Measurements from ENCODE around the gene CACNG8.
A peak's percentile ranks its signal among the peaks of the same experiment; 100 is the strongest.
"Not testable (repeated sequence)": the region's sequence is repeated elsewhere in the genome, so short reads cannot be mapped to it uniquely, and the experiment has no call there.

CACNG8 gene

GRCh38 chr19:53994811-53995210 lies 32.1 kb downstream of the CACNG8 start:
- no peak for DNase-seq

DNA sequence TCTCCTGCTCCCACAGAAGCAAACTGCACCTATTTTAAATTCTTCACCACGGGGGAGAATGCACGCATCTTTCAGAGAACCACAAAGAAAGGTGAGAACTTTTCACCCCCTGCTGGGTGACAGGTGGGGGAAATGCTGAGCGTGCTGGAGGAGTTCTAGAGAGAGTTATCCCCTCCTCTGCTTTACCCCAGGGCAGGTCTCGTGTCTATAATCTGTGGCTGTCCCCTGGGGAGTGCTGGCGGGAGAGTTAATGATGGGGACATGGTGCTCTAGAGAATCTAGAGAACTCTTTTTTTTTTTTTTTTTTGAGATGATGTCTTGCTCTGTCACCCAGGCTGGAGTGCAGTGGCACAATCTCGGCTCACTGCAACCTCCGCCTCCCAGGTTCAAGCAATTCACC lies 35.5 kb downstream of the CACNG8 start:
- DNase-seq = no peak

GRCh38 chr19:53999694-54000093 lies 37.0 kb downstream of the CACNG8 start:
- no peak for DNase-seq

DNA sequence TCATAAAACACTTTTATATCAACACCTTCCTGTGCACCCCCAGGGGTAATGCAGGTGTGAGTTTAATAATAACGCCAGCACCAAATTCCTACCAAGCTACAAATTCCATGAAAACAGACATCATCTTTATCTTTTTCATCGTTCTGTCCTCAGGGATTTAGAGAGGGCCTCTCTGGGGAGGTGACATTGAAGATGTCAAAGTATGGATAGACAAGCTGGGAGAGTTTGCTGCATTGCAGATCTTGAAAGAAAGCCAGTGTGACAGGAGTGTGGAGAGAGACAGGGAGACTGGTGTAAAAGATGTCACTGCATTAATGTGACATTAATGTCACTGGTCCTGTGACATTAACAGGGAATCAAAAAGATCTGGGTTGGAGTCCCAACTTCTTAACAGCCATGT lies 38.8 kb downstream of the CACNG8 start:
- DNase-seq = no peak

GRCh38 chr19:54002495-54003315 lies 40.0 kb downstream of the CACNG8 start:
- DNase-seq = no peak

GRCh38 chr19:54009440-54009839 lies 46.7 kb downstream of the CACNG8 start:
- DNase-seq = no peak

GRCh38 chr19:54010474-54010873 lies 47.7 kb downstream of the CACNG8 start:
- DNase-seq = no peak

DNA sequence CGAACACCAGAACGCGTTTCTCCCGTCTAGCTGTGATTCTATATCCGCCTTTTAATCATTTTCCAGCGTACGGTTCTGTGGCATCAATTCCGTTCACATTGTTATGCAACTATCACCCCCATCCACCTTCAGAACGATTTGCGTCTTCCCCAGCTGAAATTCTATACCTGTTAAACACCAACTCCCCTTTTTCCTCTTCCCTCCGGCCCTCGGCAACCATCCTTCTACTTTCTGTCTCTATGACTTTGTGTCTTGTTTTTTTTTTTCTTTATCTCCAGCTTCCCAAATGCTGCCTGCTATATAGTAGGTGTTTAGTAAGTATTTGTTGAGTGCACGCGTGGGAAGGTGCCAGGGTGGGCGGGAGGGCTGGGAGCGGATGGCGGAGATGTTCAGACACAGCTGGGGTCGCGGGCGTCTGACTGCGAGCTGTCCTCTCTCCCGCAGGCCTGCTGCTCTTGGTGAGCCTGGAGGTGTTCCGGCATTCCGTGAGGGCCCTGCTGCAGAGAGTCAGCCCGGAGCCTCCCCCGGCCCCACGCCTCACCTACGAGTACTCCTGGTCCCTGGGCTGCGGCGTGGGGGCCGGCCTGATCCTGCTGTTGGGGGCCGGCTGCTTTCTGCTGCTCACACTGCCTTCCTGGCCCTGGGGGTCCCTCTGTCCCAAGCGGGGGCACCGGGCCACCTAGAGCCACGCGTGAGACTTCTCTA lies 48.9 kb downstream of the CACNG8 start:
- no peak for DNase-seq

GRCh38 chr19:54013866-54014265 lies 51.1 kb downstream of the CACNG8 start:
- no peak for DNase-seq

DNA sequence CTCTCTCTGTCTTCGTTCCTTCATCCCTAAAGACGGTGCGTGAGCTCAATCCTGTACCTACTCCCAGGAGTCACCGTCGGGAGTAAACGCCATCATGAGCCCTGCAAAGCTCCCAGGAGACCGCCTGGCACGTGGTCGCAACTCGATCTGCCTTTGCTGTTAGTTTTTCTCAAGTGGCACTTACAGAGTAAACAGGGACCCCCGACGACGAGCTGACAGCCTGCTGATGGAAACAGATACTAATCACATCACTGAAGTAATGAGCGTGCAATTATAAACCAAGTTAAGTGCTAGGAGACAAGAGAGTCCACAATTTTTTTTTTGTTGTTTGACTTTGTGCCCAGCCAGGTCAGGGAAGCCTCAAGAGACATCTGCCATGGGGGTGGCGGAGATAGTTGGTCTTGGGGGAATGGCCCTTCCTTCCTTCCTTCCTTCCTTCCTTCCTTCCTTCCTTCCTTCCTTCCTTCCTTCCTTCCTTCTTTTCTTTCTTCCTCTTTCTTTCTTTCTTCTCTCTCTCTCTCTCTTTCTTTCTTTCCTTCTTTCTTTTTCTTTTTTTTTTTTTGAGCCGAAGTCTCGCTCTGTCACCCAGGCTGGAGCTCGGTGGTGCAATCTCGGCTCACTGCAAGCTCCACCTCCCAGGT lies 52.3 kb downstream of the CACNG8 start:
- no peak for DNase-seq

- no peak for DNase-seq
These were observed 54.5 kb downstream of the CACNG8 start for GRCh38 chr19:54017261-54017660.

DNA sequence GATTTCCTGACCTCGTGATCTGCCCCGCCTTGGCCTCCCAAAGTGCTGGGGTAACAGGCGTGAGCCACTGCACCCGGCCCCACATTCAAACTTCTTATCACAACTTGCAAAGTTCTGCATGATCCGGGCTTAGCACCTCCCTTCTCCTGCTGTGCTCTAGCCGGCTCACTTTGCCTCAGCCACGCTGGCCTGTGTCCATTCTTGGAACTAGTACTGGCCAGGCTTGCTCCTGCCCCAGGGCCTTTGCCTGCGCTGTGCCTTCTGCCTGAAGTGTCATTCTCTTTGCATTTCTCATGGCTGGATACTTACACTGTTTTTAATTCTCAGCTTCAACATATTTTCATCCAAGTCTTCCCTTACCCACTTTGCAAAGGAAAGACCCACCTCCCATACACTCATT lies 58.6 kb downstream of the CACNG8 start:
- no peak for DNase-seq

- no peak for DNase-seq
These were observed 59.2 kb downstream of the CACNG8 start for GRCh38 chr19:54021932-54022331.

DNA sequence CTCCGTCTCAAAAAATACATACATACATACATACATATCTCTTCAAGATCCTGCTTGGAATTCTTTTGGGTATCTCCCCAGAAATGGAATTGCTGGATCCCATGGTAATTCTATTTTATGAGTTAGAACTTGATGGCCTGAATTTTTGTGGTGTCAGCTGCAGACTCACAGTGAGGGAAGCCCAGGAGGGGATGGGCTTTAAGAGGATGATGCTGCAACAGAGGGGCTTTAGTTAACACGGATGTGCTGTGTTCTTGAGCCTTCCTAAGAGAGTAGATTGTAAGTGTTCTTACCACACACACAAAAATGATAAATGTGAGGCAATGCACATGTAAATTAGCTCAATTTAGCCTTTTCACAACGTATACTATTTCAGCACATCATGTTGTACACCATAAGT lies 60.5 kb downstream of the CACNG8 start:
- no peak for DNase-seq

- DNase-seq = no peak
These were observed 61.9 kb downstream of the CACNG8 start for GRCh38 chr19:54024660-54025059.

- DNase-seq = no peak
These were observed 63.9 kb downstream of the CACNG8 start for GRCh38 chr19:54026656-54027055.

DNA sequence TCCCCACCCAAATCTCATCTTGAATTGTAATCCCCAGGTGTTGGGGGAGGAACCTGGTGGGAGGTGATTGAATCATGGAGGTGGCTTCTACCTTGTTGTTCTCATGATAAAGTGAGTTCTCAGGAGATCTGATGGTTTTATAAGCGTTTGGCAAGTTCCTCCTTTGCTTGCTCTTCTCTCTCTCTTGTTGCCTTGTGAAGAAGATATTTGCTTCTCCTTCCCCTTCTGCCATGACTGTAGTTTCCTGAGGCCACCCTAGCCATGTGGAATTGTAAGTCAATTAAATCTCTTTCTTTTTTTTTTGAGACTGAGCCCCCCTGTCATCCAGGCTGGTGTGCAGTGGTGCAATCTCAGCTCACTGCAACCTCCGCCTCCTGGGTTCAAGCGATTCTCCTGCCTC lies 66.6 kb downstream of the CACNG8 start:
- no peak for DNase-seq

- peak; percentile 2 for DNase-seq
These were observed 67.3 kb downstream of the CACNG8 start for GRCh38 chr19:54029930-54030490.

DNA sequence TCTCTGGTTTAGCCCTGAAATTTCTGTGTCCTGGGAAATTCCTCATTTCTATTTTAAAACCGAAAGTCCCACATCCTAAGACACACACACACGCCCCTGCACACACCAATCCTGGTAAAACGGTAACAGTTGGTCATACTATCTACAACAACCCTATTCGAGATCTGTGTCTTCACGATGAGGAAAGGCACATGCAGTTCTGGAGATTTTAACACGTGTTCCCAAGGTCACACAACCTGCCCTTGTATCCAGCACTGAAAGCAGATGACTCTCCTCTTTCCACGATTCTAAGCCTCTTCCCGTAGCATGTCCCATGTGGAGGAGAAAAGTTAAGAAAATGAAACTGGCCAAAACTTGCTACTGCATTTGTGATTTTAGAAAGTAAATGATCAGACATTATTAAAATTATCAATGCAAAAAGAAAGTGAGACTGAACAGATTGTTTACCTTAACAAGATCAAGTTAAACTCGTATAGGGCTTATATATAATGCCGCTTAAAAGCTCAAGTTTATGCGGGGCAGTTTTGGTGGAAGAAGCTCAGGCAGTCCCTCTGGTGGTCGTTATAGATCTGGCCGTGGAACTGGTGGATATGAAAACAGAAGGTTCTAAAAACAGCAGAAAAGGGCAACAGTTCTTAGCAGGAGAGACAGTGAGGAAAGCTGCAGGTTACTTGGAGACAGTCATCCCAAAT lies 68.3 kb downstream of the CACNG8 start:
- DNase-seq = no peak

- DNase-seq = no peak
These were observed 72.8 kb downstream of the CACNG8 start for GRCh38 chr19:54035215-54036178.

- not testable (repeated sequence) for DNase-seq
These were observed 73.8 kb downstream of the CACNG8 start for GRCh38 chr19:54036542-54036941.
